Common myeloid progenitor, CD34-positive (primary cell): ENCODE measurements around the gene PICK1.
"Not testable (repeated sequence)": the region's sequence is repeated elsewhere in the genome, so short reads cannot be mapped to it uniquely, and the experiment has no call there.

Source experiments
- CTCF ChIA-PET: fragments of 350-600 bp; sonication (Branson Sonifier 250); formaldehyde crosslinking; loops from one replicate; lab custom pipeline; 2021; ENCODE audit warnings: antibody characterized with exemption; lab: Charles Lee
- POLR2A ChIA-PET: fragments of 350-600 bp; sonication (Branson Sonifier 250); formaldehyde crosslinking; loops from one replicate; lab custom pipeline; 2021; ENCODE audit warnings: antibody characterized with exemption; lab: Charles Lee
- DNase-seq, 3 donors: peaks; one replicate each; pipeline versions ENCODE4 v3.0.0 to v3.0.0-alpha.2; 2013
- H3K27ac ChIP-seq, 2 experiments: 1 replicate in 1 of 2; 2 replicates in 1 of 2; pipeline ENCODE4 v1.7.0; 2013; ENCODE audit warnings: inconsistent platforms in 2 of 2, low read length in 2 of 2, mild to moderate bottlenecking in 2 of 2, low read depth in 1 of 2, moderate library complexity in 1 of 2; ENCODE audit not compliant: severe bottlenecking in 2 of 2, insufficient read depth in 1 of 2, poor library complexity in 1 of 2
- H3K27me3 ChIP-seq, 5 experiments: replicated peaks in 2 of 5; 1 replicate in 3 of 5; 2 replicates in 2 of 5; pipeline versions ENCODE4 v1.6.1 to v1.7.0; 2013; ENCODE audit warnings: low read length in 4 of 5, mild to moderate bottlenecking in 2 of 5, moderate library complexity in 2 of 5, inconsistent platforms in 1 of 5; ENCODE audit not compliant: insufficient read depth in 5 of 5, control insufficient read depth in 4 of 5
- H3K36me3 ChIP-seq, 4 experiments: 1 replicate in 2 of 4; 2 replicates in 2 of 4; pipeline versions ENCODE4 v1.6.1 to v1.7.0; 2013; ENCODE audit warnings: low read length in 3 of 4, control low read depth in 1 of 4, mild to moderate bottlenecking in 1 of 4; ENCODE audit not compliant: control insufficient read depth in 4 of 4, insufficient read depth in 4 of 4
- H3K4me1 ChIP-seq, 4 experiments: 1 replicate in 3 of 4; 2 replicates in 1 of 4; pipeline versions ENCODE4 v1.6.1 to v1.7.1; 2013; ENCODE audit warnings: low read length in 3 of 4, mild to moderate bottlenecking in 3 of 4, control low read depth in 1 of 4, inconsistent platforms in 1 of 4, moderate library complexity in 1 of 4; ENCODE audit not compliant: control insufficient read depth in 4 of 4, insufficient read depth in 4 of 4; ENCODE audit errors: control extremely low read depth in 1 of 4
- H3K4me3 ChIP-seq, 7 experiments: 1 replicate in 4 of 7; 2 replicates in 3 of 7; pipeline versions ENCODE4 v1.5.1 to v1.7.0; 2013; ENCODE audit warnings: mild to moderate bottlenecking in 7 of 7, low read length in 6 of 7, moderate library complexity in 6 of 7, inconsistent platforms in 2 of 7, low read depth in 2 of 7, control low read depth in 1 of 7; ENCODE audit not compliant: insufficient read depth in 4 of 7, control insufficient read depth in 1 of 7; ENCODE audit errors: extremely low read depth in 1 of 7
- H3K9me3 ChIP-seq, 5 experiments: 1 replicate in 4 of 5; 2 replicates in 1 of 5; pipeline versions ENCODE4 v1.6.1 to v1.7.1; 2013; ENCODE audit warnings: low read length in 4 of 5, mild to moderate bottlenecking in 2 of 5, inconsistent platforms in 1 of 5, low read depth in 1 of 5, moderate library complexity in 1 of 5; ENCODE audit not compliant: control insufficient read depth in 4 of 5, insufficient read depth in 2 of 5; ENCODE audit errors: control extremely low read depth in 1 of 5
- WGBS: methylation state at CpG from one replicate; pipeline ENCODE4 v1.1.5; 2013; ENCODE audit not compliant: insufficient coverage; 5-methylcytosine and 5-hydroxymethylcytosine counted together

PICK1 gene

GRCh38 chr22:38036392-38037062 lies 20.7 kb upstream of the PICK1 start:
- no peaks in the 10 kb centered on the region for H3K9me3 ChIP-seq
- POLR2A ChIA-PET, result no interaction called here
- 96% methylated on average over 9 of the region's 10 CpGs for WGBS
- CTCF ChIA-PET, result no interaction called here
- no peaks in the 10 kb centered on the region for H3K27me3 ChIP-seq
- no peak overlapping the region for H3K4me3 ChIP-seq
- no peak overlapping the region for H3K27ac ChIP-seq
- no peaks in the 10 kb centered on the region for H3K36me3 ChIP-seq
- peaks cover 0 to 25% (median 6%) of the 10 kb centered on the region in 4 experiments for H3K4me1 ChIP-seq
- no peak for DNase-seq

GRCh38 chr22:38037367-38038150 lies 19.6 kb upstream of the PICK1 start:
- POLR2A ChIA-PET, result interaction anchor here (0.5 kb wide), 1 partner anchor 20 kb away, joined by 3 read pairs; no protein-coding TSS in a partner anchor
- WGBS, result 98% methylated on average over 5 of the region's 13 CpGs
- H3K27ac ChIP-seq, H3K36me3 ChIP-seq, H3K4me3 ChIP-seq, H3K9me3 ChIP-seq, CTCF ChIA-PET, DNase-seq, H3K27me3 ChIP-seq: not testable (repeated sequence)
- peaks cover 4 to 34% (median 15%) of the 10 kb centered on the region in 4 experiments for H3K4me1 ChIP-seq

- no peaks in the 10 kb centered on the region for H3K27me3 ChIP-seq
- no peak for DNase-seq
- ChIA-PET CTCF (no interaction called here), POLR2A (no interaction called here)
- H3K36me3 ChIP-seq, result no peaks in the 10 kb centered on the region
- no peak overlapping the region for H3K4me3 ChIP-seq
- WGBS, result 96% methylated on average over 18 of the region's 23 CpGs
- no peak overlapping the region for H3K27ac ChIP-seq
- H3K4me1 ChIP-seq, result peaks cover 4 to 33% (median 18%) of the 10 kb centered on the region in 4 experiments
- no peaks in the 10 kb centered on the region for H3K9me3 ChIP-seq
Observed at GRCh38 chr22:38038426-38038825, 18.8 kb upstream of the PICK1 start.

- POLR2A ChIA-PET, result interaction anchor here (0.6 kb wide), 1 partner anchor 874 kb away, joined by 4 read pairs; no protein-coding TSS in a partner anchor
- WGBS, result 98% methylated on average over 43 of the region's 46 CpGs
- no peak overlapping the region for H3K4me3 ChIP-seq
Observed at GRCh38 chr22:38038890-38039812, 18.1 kb upstream of the PICK1 start.

GRCh38 chr22:38040953-38041759 lies 16.0 kb upstream of the PICK1 start:
- peaks cover 4 to 20% (median 13%) of the 10 kb centered on the region in 4 experiments for H3K4me1 ChIP-seq
- no peaks in the 10 kb centered on the region for H3K36me3 ChIP-seq
- H3K27ac ChIP-seq, result no peak overlapping the region
- no peaks in the 10 kb centered on the region for H3K9me3 ChIP-seq
- no peak overlapping the region for H3K4me3 ChIP-seq
- H3K27me3 ChIP-seq, result no peaks in the 10 kb centered on the region
- no peak for DNase-seq
- ChIA-PET CTCF (interaction anchor here (0.9 kb wide), 1 partner anchor 29 kb away, joined by 3 read pairs; no protein-coding TSS in a partner anchor), POLR2A (no interaction called here)
- WGBS, result 100% methylated on average over 11 of the region's 20 CpGs

More at GRCh38 chr22:38038890-38039812, 18.1 kb upstream of the PICK1 start:
- Histone ChIP-seq H3K27ac (no peak overlapping the region), H3K4me1 (peaks cover 4 to 25% (median 14%) of the 10 kb centered on the region in 4 experiments), H3K36me3 (no peaks in the 10 kb centered on the region), H3K9me3 (no peaks in the 10 kb centered on the region), H3K27me3 (no peaks in the 10 kb centered on the region)
- CTCF ChIA-PET, result interaction anchor here (0.9 kb wide), 1 partner anchor 37 kb away, joined by 3 read pairs; no protein-coding TSS in a partner anchor
- no peak for DNase-seq

GRCh38 chr22:38041760-38042487 lies 15.3 kb upstream of the PICK1 start:
- CTCF ChIA-PET, result interaction anchor here (1.4 kb wide), 1 partner anchor 10 kb away, joined by 7 read pairs; no protein-coding TSS in a partner anchor

More at GRCh38 chr22:38041760-38042487, 15.3 kb upstream of the PICK1 start:
- WGBS, result 58% methylated on average over 5 of the region's 5 CpGs
- H3K4me3 ChIP-seq, result peak overlapping the region in 2 of 7 experiments; percentile 11 to 36
- POLR2A ChIA-PET, result no interaction called here
- peaks cover 4 to 20% (median 13%) of the 10 kb centered on the region in 4 experiments for H3K4me1 ChIP-seq
- no peak for DNase-seq
- H3K36me3 ChIP-seq, result no peaks in the 10 kb centered on the region
- no peaks in the 10 kb centered on the region for H3K27me3 ChIP-seq
- no peaks in the 10 kb centered on the region for H3K9me3 ChIP-seq
- H3K27ac ChIP-seq, result no peak overlapping the region
